GM12872 (cell line): ENCODE measurements around the gene ATXN1.
A peak's percentile ranks its signal among the peaks of the same experiment; 100 is the strongest.

ENCODE experiments used
- TF ChIP-seq, protein P1 (sequence below): IDR thresholded peaks from 3 replicates; pipeline ENCODE4 v1.5.1; 2011; ENCODE audit warnings: low read depth, mild to moderate bottlenecking, low read length, moderate library complexity; ENCODE audit not compliant: insufficient read depth

The ATXN1 gene

DNA sequence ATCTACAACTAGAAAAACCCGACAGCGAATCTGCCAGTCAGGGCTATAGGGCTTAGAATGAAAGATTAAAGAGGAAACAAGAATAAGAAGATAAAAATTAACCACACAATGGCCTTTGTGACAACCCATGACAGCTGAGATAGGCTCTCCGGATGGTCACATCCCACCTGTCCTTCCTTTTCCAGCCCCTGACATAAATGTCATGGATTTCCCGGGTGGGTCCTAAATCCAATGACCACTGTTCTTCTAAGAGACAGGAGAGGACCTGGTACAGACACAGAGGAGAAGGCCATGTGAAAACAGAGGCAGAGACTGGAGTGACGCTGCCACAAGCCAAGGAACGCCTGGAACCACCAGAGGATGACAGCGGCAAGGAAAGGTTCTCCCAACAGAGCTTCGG is 41.8 kb downstream of the ATXN1 start:
- TF ChIP-seq, protein P1, sequence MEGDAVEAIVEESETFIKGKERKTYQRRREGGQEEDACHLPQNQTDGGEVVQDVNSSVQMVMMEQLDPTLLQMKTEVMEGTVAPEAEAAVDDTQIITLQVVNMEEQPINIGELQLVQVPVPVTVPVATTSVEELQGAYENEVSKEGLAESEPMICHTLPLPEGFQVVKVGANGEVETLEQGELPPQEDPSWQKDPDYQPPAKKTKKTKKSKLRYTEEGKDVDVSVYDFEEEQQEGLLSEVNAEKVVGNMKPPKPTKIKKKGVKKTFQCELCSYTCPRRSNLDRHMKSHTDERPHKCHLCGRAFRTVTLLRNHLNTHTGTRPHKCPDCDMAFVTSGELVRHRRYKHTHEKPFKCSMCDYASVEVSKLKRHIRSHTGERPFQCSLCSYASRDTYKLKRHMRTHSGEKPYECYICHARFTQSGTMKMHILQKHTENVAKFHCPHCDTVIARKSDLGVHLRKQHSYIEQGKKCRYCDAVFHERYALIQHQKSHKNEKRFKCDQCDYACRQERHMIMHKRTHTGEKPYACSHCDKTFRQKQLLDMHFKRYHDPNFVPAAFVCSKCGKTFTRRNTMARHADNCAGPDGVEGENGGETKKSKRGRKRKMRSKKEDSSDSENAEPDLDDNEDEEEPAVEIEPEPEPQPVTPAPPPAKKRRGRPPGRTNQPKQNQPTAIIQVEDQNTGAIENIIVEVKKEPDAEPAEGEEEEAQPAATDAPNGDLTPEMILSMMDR: no peak

GRCh38 chr6:16718356-16718755 is 42.9 kb downstream of the ATXN1 start:
- TF ChIP-seq, protein P1: no peak

DNA sequence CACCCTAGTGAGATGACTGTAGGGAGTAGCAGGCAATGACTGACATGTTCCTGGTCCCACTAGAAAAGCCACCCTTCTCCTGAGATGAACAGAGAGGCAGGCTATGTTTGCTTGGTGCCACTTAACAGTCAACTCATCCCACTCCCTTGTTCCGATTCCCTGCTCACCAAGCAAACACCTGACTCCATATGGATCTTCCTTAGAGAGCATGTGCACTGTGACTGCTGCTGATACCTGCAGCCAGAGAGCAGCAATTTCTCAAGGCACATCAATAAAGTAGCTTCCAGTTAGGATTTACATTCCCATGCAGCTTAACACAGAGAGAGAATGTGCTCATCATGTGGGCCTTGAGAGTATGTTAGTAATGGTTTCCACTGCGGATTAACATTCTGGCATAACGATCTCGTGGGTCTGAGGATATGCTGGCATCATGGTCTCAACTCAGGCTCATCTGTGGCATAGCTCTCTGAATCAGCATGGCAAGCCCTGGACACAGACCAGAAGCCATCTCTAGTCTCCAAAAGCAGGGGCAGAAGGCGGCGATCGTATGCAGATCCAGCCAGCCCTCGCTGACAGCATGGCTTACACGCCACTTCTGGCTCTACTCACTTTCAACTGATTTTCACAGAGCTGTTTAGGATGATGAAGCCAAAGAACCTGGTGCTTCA is 43.9 kb downstream of the ATXN1 start:
- TF ChIP-seq, protein P1: no peak

DNA sequence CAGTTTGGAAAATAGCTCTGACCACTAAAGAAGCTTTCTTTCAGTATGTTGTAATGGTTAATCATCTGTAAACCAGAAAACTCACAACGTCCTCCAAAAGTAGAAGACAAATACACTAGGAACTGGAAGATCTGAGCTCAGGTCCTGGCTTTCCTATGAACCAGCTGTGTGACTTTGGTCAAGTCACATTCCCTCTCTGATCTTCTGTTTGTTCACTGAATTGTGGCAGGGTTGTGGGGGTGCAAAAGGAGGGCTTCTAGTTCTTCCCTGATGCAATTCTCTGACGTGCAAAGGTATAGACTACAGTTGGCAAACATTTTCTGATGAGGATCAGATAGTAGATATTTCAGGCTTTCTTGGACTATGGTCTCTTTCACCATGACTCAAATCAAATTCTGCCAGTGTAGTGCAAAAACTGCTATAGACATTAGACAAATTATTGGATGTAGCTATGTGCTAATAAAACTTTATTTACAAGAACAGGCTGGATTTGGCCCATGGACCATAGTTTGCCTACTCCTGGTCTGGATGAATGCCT is 44.9 kb downstream of the ATXN1 start:
- TF ChIP-seq, protein P1: no peak

- TF ChIP-seq, protein P1: no peak
Measured at GRCh38 chr6:16713597-16713996, 47.7 kb downstream of the ATXN1 start.

- TF ChIP-seq, protein P1: peak; percentile 62
Measured at GRCh38 chr6:16712931-16713484, 48.3 kb downstream of the ATXN1 start.

GRCh38 chr6:16712255-16712930 is 48.9 kb downstream of the ATXN1 start:
- TF ChIP-seq, protein P1: no peak
